Measurements from ENCODE around the gene NOD1. TPM values are rescaled to one million over a fixed set of nuclear protein-coding genes. Genes with fewer than 3 reads are reported as not detected.
"Not testable (repeated sequence)": the region's sequence is repeated elsewhere in the genome, so short reads cannot be mapped to it uniquely, and the experiment has no call there.

The NOD1 gene, protein sequence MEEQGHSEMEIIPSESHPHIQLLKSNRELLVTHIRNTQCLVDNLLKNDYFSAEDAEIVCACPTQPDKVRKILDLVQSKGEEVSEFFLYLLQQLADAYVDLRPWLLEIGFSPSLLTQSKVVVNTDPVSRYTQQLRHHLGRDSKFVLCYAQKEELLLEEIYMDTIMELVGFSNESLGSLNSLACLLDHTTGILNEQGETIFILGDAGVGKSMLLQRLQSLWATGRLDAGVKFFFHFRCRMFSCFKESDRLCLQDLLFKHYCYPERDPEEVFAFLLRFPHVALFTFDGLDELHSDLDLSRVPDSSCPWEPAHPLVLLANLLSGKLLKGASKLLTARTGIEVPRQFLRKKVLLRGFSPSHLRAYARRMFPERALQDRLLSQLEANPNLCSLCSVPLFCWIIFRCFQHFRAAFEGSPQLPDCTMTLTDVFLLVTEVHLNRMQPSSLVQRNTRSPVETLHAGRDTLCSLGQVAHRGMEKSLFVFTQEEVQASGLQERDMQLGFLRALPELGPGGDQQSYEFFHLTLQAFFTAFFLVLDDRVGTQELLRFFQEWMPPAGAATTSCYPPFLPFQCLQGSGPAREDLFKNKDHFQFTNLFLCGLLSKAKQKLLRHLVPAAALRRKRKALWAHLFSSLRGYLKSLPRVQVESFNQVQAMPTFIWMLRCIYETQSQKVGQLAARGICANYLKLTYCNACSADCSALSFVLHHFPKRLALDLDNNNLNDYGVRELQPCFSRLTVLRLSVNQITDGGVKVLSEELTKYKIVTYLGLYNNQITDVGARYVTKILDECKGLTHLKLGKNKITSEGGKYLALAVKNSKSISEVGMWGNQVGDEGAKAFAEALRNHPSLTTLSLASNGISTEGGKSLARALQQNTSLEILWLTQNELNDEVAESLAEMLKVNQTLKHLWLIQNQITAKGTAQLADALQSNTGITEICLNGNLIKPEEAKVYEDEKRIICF
- 4.2 and 4.4 TPM in 2 replicates for total RNA-seq

DNA sequence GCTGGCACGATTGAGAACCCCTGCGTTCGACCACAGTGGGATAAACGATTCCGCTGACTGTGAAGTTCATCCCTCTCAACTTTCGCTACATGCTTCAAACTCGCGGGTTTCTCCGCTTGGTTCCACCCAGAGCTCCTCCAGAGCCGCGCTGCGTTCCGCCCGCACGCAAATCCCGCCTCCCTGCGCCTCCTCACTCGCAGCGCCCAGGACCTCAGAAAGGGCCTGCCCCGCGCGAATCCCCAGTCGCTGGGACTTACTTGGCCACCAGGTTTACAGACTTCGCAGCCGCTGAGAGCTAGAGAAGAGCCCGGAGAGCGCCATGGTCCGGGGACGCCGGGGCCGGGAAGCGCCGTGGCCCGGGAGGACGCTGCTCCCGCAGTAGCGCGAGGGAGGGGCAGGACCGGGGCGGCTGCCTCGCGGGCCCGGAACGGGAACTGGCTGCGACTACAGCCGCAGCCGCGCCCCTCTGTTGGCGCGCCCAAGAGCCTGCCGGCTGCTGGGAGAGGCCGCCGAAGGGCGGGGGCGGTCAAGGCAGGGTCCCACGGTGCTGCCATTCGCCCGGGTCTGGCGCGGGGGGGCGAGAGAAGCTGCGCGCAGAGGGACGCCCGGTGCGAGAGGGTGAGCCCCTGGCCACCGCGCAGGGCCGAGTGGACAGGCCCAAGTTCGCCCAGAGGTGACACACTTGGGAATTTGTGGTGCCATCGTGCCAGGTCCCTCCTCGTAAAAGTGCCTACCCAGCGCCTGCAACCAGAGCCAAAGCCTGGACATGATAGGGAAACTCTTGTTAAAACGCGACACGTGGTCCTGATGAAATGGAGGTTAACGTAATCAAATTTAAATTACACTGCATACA lies at the start of gene NOD1:
Gene NOD1, minus strand, starts transcription at position 436 of the 853 bp plus-strand sequence. CDS start 21,863 bp downstream, outside the sequence.
- FAIRE-seq (no peak), DNase-seq (ENCODE audit: low read depth) (peak; percentile 57)
- no peaks in the 10 kb centered on the region for H3K36me3 ChIP-seq (ENCODE audit: control insufficient read depth, insufficient read depth, low read length)
- peak within 1 kb of the TSS; percentile 75 for H3K4me3 ChIP-seq (ENCODE audit: low read depth, low read length)
- no peaks in the 10 kb centered on the region for H3K27me3 ChIP-seq (ENCODE audit: control insufficient read depth, insufficient read depth, low read length)
- TF ChIP-seq, protein P1, sequence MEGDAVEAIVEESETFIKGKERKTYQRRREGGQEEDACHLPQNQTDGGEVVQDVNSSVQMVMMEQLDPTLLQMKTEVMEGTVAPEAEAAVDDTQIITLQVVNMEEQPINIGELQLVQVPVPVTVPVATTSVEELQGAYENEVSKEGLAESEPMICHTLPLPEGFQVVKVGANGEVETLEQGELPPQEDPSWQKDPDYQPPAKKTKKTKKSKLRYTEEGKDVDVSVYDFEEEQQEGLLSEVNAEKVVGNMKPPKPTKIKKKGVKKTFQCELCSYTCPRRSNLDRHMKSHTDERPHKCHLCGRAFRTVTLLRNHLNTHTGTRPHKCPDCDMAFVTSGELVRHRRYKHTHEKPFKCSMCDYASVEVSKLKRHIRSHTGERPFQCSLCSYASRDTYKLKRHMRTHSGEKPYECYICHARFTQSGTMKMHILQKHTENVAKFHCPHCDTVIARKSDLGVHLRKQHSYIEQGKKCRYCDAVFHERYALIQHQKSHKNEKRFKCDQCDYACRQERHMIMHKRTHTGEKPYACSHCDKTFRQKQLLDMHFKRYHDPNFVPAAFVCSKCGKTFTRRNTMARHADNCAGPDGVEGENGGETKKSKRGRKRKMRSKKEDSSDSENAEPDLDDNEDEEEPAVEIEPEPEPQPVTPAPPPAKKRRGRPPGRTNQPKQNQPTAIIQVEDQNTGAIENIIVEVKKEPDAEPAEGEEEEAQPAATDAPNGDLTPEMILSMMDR (IDR thresholded peaks at IDR 0.05; ENCODE audit: insufficient read depth, low read length, severe bottlenecking), result no peak

DNA sequence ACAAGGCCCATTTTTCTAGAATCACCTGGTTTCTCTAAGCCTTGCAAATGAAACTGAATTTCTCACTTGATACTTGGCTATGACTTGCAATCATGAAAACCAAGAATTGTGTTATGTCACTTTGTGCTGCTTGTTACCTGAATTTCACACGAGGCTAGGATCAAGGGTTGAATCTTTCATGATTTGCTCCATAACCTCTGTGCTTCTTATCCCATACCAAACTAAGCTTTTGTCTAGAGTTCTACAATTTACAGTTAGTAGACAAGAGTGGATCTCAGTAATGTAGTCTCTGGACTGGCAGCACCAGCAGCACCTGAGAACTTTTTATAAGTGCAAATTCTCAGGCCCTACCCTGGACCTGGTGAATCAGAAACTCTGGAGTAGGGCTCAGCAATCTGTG lies 48.7 kb upstream of the NOD1 start:
- not testable (repeated sequence) for H3K4me3 ChIP-seq (ENCODE audit: low read depth, low read length); H3K36me3 ChIP-seq (ENCODE audit: control insufficient read depth, insufficient read depth, low read length); FAIRE-seq; H3K27me3 ChIP-seq (ENCODE audit: control insufficient read depth, insufficient read depth, low read length); DNase-seq (ENCODE audit: low read depth)

DNA sequence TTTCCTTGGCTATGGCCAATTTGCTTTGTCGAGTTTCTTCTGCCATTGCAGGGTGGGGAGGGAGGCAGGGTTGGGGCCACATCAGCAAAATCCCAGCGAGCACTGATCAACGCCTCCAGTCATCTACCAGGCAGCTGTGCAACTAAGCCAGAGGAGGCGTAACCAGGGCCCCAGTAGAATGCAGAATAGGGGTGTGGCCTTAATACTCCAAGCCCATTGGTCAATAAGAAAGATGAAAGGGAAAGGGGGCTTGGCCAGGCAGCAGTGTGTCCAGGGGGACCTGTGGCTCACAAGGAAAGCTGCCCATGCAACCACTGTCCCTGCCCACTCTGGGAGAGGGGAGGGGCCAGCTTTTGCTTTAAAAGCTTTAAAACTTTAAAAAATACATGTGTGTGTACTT lies 47.6 kb upstream of the NOD1 start:
- TF ChIP-seq, protein P1 (IDR thresholded peaks at IDR 0.05; ENCODE audit: insufficient read depth, low read length, severe bottlenecking), result no peak
- no peaks in the 10 kb centered on the region for H3K27me3 ChIP-seq (ENCODE audit: control insufficient read depth, insufficient read depth, low read length)
- H3K4me3 ChIP-seq (ENCODE audit: low read depth, low read length), result no peak overlapping the region
- no peaks in the 10 kb centered on the region for H3K36me3 ChIP-seq (ENCODE audit: control insufficient read depth, insufficient read depth, low read length)
- FAIRE-seq (no peak), DNase-seq (ENCODE audit: low read depth) (no peak)

- no peak for DNase-seq (ENCODE audit: low read depth)
- no peak for FAIRE-seq
- Histone ChIP-seq H3K4me3 (ENCODE audit: low read depth, low read length) (no peak overlapping the region), H3K36me3 (ENCODE audit: control insufficient read depth, insufficient read depth, low read length) (no peaks in the 10 kb centered on the region), H3K27me3 (ENCODE audit: control insufficient read depth, insufficient read depth, low read length) (no peaks in the 10 kb centered on the region)
- TF ChIP-seq, protein P1 (IDR thresholded peaks at IDR 0.05; ENCODE audit: insufficient read depth, low read length, severe bottlenecking), result no peak
Measured at GRCh38 chr7:30525429-30525828, 46.8 kb upstream of the NOD1 start.

GRCh38 chr7:30524545-30524944 lies 46.0 kb upstream of the NOD1 start:
- DNase-seq (ENCODE audit: low read depth) (peak; percentile 58), FAIRE-seq (no peak)
- no peaks in the 10 kb centered on the region for H3K27me3 ChIP-seq (ENCODE audit: control insufficient read depth, insufficient read depth, low read length)
- TF ChIP-seq, protein P1 (IDR thresholded peaks at IDR 0.05; ENCODE audit: insufficient read depth, low read length, severe bottlenecking), result no peak
- H3K4me3 ChIP-seq (ENCODE audit: low read depth, low read length), result no peak overlapping the region
- no peaks in the 10 kb centered on the region for H3K36me3 ChIP-seq (ENCODE audit: control insufficient read depth, insufficient read depth, low read length)

All from bronchial epithelial cell (primary cell).